Measurements from ENCODE around the gene RNF217.

DNA sequence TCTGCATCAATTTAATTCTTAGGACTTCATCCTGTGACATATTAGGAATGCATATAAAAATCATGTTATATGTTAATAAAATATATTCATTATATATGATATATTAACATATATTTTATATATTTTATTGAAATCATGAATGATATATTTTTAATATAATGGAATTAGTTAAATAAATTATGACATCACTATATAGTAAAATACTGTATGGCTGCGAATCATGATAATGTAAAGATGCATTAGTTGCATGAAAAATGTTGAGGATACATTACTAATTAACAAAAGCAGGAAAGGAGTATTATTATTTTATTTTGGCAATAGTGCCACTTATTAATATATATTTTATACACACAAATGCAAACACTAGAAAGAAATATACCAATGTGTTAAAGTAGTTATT is 8.4 kb upstream of the RNF217 start:
- TF ChIP-seq POLR2AphosphoS5 (IDR thresholded peaks at IDR 0.05; ENCODE audit: low read depth, low read length) (no peak), SIN3A (IDR thresholded peaks at IDR 0.05; ENCODE audit: borderline replicate concordance, insufficient read depth, low read depth, low read length) (no peak)
- TF ChIP-seq, protein P1, sequence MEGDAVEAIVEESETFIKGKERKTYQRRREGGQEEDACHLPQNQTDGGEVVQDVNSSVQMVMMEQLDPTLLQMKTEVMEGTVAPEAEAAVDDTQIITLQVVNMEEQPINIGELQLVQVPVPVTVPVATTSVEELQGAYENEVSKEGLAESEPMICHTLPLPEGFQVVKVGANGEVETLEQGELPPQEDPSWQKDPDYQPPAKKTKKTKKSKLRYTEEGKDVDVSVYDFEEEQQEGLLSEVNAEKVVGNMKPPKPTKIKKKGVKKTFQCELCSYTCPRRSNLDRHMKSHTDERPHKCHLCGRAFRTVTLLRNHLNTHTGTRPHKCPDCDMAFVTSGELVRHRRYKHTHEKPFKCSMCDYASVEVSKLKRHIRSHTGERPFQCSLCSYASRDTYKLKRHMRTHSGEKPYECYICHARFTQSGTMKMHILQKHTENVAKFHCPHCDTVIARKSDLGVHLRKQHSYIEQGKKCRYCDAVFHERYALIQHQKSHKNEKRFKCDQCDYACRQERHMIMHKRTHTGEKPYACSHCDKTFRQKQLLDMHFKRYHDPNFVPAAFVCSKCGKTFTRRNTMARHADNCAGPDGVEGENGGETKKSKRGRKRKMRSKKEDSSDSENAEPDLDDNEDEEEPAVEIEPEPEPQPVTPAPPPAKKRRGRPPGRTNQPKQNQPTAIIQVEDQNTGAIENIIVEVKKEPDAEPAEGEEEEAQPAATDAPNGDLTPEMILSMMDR (IDR thresholded peaks at IDR 0.05) = no peak
- TF ChIP-seq, protein P2, sequence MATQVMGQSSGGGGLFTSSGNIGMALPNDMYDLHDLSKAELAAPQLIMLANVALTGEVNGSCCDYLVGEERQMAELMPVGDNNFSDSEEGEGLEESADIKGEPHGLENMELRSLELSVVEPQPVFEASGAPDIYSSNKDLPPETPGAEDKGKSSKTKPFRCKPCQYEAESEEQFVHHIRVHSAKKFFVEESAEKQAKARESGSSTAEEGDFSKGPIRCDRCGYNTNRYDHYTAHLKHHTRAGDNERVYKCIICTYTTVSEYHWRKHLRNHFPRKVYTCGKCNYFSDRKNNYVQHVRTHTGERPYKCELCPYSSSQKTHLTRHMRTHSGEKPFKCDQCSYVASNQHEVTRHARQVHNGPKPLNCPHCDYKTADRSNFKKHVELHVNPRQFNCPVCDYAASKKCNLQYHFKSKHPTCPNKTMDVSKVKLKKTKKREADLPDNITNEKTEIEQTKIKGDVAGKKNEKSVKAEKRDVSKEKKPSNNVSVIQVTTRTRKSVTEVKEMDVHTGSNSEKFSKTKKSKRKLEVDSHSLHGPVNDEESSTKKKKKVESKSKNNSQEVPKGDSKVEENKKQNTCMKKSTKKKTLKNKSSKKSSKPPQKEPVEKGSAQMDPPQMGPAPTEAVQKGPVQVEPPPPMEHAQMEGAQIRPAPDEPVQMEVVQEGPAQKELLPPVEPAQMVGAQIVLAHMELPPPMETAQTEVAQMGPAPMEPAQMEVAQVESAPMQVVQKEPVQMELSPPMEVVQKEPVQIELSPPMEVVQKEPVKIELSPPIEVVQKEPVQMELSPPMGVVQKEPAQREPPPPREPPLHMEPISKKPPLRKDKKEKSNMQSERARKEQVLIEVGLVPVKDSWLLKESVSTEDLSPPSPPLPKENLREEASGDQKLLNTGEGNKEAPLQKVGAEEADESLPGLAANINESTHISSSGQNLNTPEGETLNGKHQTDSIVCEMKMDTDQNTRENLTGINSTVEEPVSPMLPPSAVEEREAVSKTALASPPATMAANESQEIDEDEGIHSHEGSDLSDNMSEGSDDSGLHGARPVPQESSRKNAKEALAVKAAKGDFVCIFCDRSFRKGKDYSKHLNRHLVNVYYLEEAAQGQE (IDR thresholded peaks at IDR 0.05; ENCODE audit: insufficient read depth in 1 of 2, low read depth in 2 of 2, low read length in 1 of 2) = no peak
